VCaP (cell line): ENCODE measurements around the gene GALNT13.
"Not testable (repeated sequence)": the region's sequence is repeated elsewhere in the genome, so short reads cannot be mapped to it uniquely, and the experiment has no call there.

Experiments used
- H3K27ac ChIP-seq: fragments of 450-650 bp; 2 replicates; pipeline ENCODE4 v1.5.1; 2017
- CTCF ChIP-seq: fragments of 450-650 bp; conservative IDR thresholded peaks from 2 replicates; pipeline ENCODE4 v1.5.1; 2017; ENCODE audit warnings: mild to moderate bottlenecking, moderate library complexity

GALNT13 gene

GRCh38 chr2:154455866-154456265 is 584.1 kb downstream of the GALNT13 start:
- TF ChIP-seq CTCF = no peak
- no peak overlapping the region for H3K27ac ChIP-seq

DNA sequence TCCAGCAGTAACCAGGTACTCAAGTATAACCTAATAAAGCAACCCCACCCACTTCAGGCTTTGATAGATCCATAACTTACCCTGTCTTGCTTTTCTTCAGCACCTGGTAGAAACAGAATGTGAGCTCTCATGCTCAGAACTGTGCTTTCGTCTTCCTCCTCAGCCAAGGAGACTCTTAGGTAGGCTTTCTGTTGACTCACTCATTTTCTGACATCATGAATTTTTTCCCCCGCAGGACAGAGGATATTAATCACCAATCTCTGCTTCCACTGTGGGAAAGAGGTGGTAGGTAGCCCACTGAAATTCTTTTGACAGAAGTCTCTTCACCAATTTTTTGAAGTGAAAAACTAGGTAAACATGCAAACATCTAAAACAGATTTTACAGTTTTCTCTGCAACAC is 585.6 kb downstream of the GALNT13 start:
- TF ChIP-seq CTCF = no peak
- no peak overlapping the region for H3K27ac ChIP-seq

GRCh38 chr2:154459286-154459685 is 587.6 kb downstream of the GALNT13 start:
- TF ChIP-seq CTCF = no peak
- H3K27ac ChIP-seq = no peak overlapping the region

DNA sequence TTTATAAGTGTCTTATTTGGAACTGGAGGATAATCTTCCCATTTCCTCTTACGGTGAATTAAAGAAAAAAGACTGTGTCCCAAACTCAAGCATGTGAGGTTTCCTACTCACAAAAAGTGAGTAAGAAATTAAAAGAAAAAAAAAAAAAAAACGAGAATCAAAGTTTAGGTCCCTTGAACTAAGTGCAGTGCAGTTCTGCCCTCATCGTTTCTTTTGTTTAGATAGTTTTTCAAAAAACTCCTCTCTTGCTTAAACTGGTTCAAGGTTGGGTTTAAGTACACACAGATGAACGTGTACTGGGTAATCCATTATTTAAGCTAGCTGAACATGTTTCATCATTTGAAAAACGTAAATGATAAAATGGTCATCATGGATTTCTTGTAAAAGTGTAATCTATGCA is 590.9 kb downstream of the GALNT13 start:
- TF ChIP-seq CTCF = no peak
- H3K27ac ChIP-seq = no peak overlapping the region

DNA sequence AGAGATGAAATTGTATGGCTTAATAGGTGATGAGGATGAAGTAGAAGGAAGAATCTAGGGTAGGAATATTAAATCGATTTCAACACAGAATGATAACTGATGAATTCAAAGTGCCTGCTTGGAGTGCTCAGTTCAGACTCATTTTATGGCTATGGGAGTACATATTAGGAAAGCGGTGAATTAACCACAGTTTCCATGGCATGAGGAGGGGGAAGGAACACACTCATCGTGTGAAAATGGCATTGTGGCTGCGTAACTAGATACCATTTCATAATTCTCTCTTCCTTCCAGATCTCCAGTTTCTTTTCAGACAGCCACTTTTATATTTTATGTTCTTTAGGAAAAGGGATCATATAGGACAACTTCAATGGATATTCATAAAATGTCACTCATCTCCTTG is 594.5 kb downstream of the GALNT13 start:
- no peak for TF ChIP-seq CTCF
- no peak overlapping the region for H3K27ac ChIP-seq

GRCh38 chr2:154470376-154470775 is 598.7 kb downstream of the GALNT13 start:
- no peak overlapping the region for H3K27ac ChIP-seq
- TF ChIP-seq CTCF = no peak

GRCh38 chr2:154471492-154471891 is 599.8 kb downstream of the GALNT13 start:
- H3K27ac ChIP-seq = not testable (repeated sequence)

- TF ChIP-seq CTCF = no peak
- H3K27ac ChIP-seq = no peak overlapping the region
Observed at GRCh38 chr2:154477319-154477718, 605.6 kb downstream of the GALNT13 start.
